ENCODE data around the gene MYO1H.

DNA sequence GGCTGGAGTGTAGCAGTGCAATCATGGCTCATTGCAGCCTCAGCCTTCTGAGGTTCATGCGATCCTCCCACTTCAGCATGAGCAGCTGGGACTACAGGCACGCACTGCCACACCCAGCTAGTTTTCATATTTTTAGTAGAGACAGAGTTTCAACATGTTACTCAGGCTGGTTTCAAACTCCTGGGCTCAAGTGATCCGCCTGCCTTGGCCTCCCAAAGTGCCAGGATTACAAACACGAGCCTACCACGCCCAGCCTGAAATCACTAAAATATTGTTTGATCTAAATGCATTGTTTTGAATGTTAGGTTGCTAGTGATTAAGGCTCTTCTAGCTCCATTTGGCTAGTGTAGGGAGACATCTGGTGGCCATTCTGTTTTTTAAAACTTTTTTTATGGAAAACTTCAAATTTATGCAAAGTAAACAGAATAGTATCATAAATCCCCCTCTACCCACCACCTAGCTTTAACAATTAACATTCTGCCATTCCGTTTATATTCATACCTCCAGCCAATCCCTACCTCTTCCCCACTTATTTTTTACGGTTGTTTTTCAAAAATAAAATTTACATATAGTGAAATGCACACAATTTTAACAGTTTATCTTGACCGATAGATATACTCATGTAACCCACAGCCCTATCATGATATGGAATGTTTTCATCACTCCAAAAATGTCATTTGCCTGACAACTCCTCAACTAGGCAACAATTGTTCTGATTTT is 37.8 kb downstream of the MYO1H start:
- TF ChIP-seq, protein P1, sequence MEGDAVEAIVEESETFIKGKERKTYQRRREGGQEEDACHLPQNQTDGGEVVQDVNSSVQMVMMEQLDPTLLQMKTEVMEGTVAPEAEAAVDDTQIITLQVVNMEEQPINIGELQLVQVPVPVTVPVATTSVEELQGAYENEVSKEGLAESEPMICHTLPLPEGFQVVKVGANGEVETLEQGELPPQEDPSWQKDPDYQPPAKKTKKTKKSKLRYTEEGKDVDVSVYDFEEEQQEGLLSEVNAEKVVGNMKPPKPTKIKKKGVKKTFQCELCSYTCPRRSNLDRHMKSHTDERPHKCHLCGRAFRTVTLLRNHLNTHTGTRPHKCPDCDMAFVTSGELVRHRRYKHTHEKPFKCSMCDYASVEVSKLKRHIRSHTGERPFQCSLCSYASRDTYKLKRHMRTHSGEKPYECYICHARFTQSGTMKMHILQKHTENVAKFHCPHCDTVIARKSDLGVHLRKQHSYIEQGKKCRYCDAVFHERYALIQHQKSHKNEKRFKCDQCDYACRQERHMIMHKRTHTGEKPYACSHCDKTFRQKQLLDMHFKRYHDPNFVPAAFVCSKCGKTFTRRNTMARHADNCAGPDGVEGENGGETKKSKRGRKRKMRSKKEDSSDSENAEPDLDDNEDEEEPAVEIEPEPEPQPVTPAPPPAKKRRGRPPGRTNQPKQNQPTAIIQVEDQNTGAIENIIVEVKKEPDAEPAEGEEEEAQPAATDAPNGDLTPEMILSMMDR (conservative IDR thresholded peaks at IDR 0.05; ENCODE audit: low read length) = peak; percentile 83
- TF ChIP-seq EZH2phosphoT487 (IDR thresholded peaks at IDR 0.05; ENCODE audit: borderline replicate concordance, low read depth, low read length) = no peak

Data from OCI-LY7 (cell line).